ENCODE results near the gene SYNM. TPM values are rescaled to one million over a fixed set of nuclear protein-coding genes. Genes with fewer than 3 reads are reported as not detected.

SYNM gene
- total and polyA plus RNA-seq, 2 experiments from 2014 or later: 0.74 to 3.5 TPM

GRCh38 chr15:99086327-99086667, 18.6 kb upstream of the SYNM start:
- Mint-ChIP-seq H3K27ac (no peak overlapping the region), H3K27me3 (ENCODE audit: insufficient read depth, low read depth, poor library complexity) (peaks cover 5% of the 10 kb centered on the region), H3K4me3 (no peak overlapping the region), H3K4me1 (peaks cover 11% of the 10 kb centered on the region), H3K36me3 (ENCODE audit: low read depth) (peaks cover 3% of the 10 kb centered on the region; the same call in 2 of the 3 replicates), H3K9me3 (peaks cover 8% of the 10 kb centered on the region; the same call in 2 of the 3 replicates)
- H3K27me3 ChIP-seq (ENCODE audit: insufficient read depth): no peaks in the 10 kb centered on the region
- DNase-seq (ENCODE audit: low spot score): no peak
- peaks cover 11% of the 10 kb centered on the region for H3K4me1 ChIP-seq (ENCODE audit: insufficient read depth)
- H3K9me2 ChIP-seq (ENCODE audit: insufficient read depth): no peaks in the 10 kb centered on the region
- no peak overlapping the region for H2AFZ ChIP-seq
- H3K27ac ChIP-seq (ENCODE audit: low read depth): no peak overlapping the region
- ATAC-seq: no peak
- H3K4me3 ChIP-seq: no peak overlapping the region
- TF ChIP-seq POLR2AphosphoS5 (IDR thresholded peaks at IDR 0.05; ENCODE audit: low read depth) (no peak), ZNF331 (CRISPR knock-in tag; IDR thresholded peaks at IDR 0.05; ENCODE audit: low read depth) (no peak), ZNF462 (CRISPR knock-in tag; IDR thresholded peaks at IDR 0.05) (no peak), CREB1 (CRISPR knock-in tag; IDR thresholded peaks at IDR 0.05; ENCODE audit: low read depth) (no peak), NANOG (IDR thresholded peaks at IDR 0.05; ENCODE audit: borderline replicate concordance) (no peak), EZH2phosphoT487 (IDR thresholded peaks at IDR 0.05; ENCODE audit: unreplicated experiment) (no peak), ZNF114 (CRISPR knock-in tag; IDR thresholded peaks at IDR 0.05) (no peak), JUNB (IDR thresholded peaks at IDR 0.05; ENCODE audit: unreplicated experiment) (no peak), EZH2 (IDR thresholded peaks at IDR 0.05; ENCODE audit: low read depth, unreplicated experiment) (no peak), STAT1 (IDR thresholded peaks at IDR 0.05; ENCODE audit: unreplicated experiment) (no peak)
- TF ChIP-seq, protein P1, sequence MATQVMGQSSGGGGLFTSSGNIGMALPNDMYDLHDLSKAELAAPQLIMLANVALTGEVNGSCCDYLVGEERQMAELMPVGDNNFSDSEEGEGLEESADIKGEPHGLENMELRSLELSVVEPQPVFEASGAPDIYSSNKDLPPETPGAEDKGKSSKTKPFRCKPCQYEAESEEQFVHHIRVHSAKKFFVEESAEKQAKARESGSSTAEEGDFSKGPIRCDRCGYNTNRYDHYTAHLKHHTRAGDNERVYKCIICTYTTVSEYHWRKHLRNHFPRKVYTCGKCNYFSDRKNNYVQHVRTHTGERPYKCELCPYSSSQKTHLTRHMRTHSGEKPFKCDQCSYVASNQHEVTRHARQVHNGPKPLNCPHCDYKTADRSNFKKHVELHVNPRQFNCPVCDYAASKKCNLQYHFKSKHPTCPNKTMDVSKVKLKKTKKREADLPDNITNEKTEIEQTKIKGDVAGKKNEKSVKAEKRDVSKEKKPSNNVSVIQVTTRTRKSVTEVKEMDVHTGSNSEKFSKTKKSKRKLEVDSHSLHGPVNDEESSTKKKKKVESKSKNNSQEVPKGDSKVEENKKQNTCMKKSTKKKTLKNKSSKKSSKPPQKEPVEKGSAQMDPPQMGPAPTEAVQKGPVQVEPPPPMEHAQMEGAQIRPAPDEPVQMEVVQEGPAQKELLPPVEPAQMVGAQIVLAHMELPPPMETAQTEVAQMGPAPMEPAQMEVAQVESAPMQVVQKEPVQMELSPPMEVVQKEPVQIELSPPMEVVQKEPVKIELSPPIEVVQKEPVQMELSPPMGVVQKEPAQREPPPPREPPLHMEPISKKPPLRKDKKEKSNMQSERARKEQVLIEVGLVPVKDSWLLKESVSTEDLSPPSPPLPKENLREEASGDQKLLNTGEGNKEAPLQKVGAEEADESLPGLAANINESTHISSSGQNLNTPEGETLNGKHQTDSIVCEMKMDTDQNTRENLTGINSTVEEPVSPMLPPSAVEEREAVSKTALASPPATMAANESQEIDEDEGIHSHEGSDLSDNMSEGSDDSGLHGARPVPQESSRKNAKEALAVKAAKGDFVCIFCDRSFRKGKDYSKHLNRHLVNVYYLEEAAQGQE (IDR thresholded peaks at IDR 0.05; ENCODE audit: unreplicated experiment): no peak
- TF ChIP-seq, protein P2, sequence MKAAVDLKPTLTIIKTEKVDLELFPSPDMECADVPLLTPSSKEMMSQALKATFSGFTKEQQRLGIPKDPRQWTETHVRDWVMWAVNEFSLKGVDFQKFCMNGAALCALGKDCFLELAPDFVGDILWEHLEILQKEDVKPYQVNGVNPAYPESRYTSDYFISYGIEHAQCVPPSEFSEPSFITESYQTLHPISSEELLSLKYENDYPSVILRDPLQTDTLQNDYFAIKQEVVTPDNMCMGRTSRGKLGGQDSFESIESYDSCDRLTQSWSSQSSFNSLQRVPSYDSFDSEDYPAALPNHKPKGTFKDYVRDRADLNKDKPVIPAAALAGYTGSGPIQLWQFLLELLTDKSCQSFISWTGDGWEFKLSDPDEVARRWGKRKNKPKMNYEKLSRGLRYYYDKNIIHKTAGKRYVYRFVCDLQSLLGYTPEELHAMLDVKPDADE (IDR thresholded peaks at IDR 0.05): no peak
- TF ChIP-seq, protein P3, sequence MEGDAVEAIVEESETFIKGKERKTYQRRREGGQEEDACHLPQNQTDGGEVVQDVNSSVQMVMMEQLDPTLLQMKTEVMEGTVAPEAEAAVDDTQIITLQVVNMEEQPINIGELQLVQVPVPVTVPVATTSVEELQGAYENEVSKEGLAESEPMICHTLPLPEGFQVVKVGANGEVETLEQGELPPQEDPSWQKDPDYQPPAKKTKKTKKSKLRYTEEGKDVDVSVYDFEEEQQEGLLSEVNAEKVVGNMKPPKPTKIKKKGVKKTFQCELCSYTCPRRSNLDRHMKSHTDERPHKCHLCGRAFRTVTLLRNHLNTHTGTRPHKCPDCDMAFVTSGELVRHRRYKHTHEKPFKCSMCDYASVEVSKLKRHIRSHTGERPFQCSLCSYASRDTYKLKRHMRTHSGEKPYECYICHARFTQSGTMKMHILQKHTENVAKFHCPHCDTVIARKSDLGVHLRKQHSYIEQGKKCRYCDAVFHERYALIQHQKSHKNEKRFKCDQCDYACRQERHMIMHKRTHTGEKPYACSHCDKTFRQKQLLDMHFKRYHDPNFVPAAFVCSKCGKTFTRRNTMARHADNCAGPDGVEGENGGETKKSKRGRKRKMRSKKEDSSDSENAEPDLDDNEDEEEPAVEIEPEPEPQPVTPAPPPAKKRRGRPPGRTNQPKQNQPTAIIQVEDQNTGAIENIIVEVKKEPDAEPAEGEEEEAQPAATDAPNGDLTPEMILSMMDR (conservative IDR thresholded peaks at IDR 0.05; ENCODE audit: low read depth in 2 of 2): no peak
- H3K4me2 ChIP-seq: no peak overlapping the region
- 0 out of 2 replicates have a peak, but pooled peaks cover 3% of the 10 kb centered on the region for H3K36me3 ChIP-seq (ENCODE audit: insufficient read depth)
- no peaks in the 10 kb centered on the region for H3F3A ChIP-seq (replicated peaks; ENCODE audit: low read depth)
- no peaks in the 10 kb centered on the region for H4K20me1 ChIP-seq (replicated peaks; ENCODE audit: insufficient read depth)
- no peaks in the 10 kb centered on the region for H3K79me2 ChIP-seq (replicated peaks; ENCODE audit: insufficient read depth)
